Eye (tissue), 1 donor: ENCODE data around the gene DCAF12.
"Not testable (repeated sequence)": the region's sequence is repeated elsewhere in the genome, so short reads cannot be mapped to it uniquely, and the experiment has no call there.

Experiments used
- DNase-seq: peaks from one replicate; pipeline ENCODE4 v3.0.0-alpha.2; 2015

The DCAF12 gene

GRCh38 chr9:34126207-34127034 lies at the start of gene DCAF12:
DCAF12 (minus strand) TSS chr9:34126698; CDS start chr9:34126431, 267 bp downstream.
- peak; percentile 98 for DNase-seq

- no peak for DNase-seq
Observed at GRCh38 chr9:34176089-34176488, 49.6 kb upstream of the DCAF12 start.

GRCh38 chr9:34171753-34172535 lies 45.4 kb upstream of the DCAF12 start:
- no peak for DNase-seq

GRCh38 chr9:34170237-34170991 lies 43.9 kb upstream of the DCAF12 start:
- DNase-seq = peak; percentile 22

GRCh38 chr9:34169125-34169524 lies 42.6 kb upstream of the DCAF12 start:
- no peak for DNase-seq

GRCh38 chr9:34163434-34163833 lies 36.9 kb upstream of the DCAF12 start:
- no peak for DNase-seq

GRCh38 chr9:34158362-34158869 lies 31.9 kb upstream of the DCAF12 start:
- DNase-seq = no peak

- no peak for DNase-seq
Observed at GRCh38 chr9:34157898-34158297, 31.4 kb upstream of the DCAF12 start.

GRCh38 chr9:34157318-34157717 lies 30.8 kb upstream of the DCAF12 start:
- DNase-seq = no peak

GRCh38 chr9:34154057-34154456 lies 27.6 kb upstream of the DCAF12 start:
- DNase-seq = no peak

GRCh38 chr9:34151398-34151797 lies 24.9 kb upstream of the DCAF12 start:
- no peak for DNase-seq

GRCh38 chr9:34145165-34145564 lies 18.7 kb upstream of the DCAF12 start:
- no peak for DNase-seq

- no peak for DNase-seq
Observed at GRCh38 chr9:34143116-34143515, 16.6 kb upstream of the DCAF12 start.

GRCh38 chr9:34140853-34141252 lies 14.4 kb upstream of the DCAF12 start:
- no peak for DNase-seq

GRCh38 chr9:34139477-34140146 lies 13.1 kb upstream of the DCAF12 start:
- no peak for DNase-seq

GRCh38 chr9:34138644-34139043 lies 12.1 kb upstream of the DCAF12 start:
- DNase-seq = not testable (repeated sequence)

GRCh38 chr9:34134521-34134920 lies 8.0 kb upstream of the DCAF12 start:
- no peak for DNase-seq

GRCh38 chr9:34133436-34133949 lies 7.0 kb upstream of the DCAF12 start:
- no peak for DNase-seq

- DNase-seq = no peak
Observed at GRCh38 chr9:34131571-34131970, 5.1 kb upstream of the DCAF12 start.

GRCh38 chr9:34127035-34127948 lies 794 bp upstream of the DCAF12 start:
- DNase-seq = no peak

- DNase-seq = no peak
Observed at GRCh38 chr9:34125681-34126206, 754 bp downstream of the DCAF12 start.
